HG02973 (cell line): ENCODE data around the gene HSD17B1.
"Not testable (repeated sequence)": the region's sequence is repeated elsewhere in the genome, so short reads cannot be mapped to it uniquely, and the experiment has no call there.

Experiments used
- ATAC-seq: cut with Tn5 transposase; IDR thresholded peaks from one replicate; pipeline ENCODE4 v1.9.1; 2021; ENCODE audit warnings: moderate library complexity; ENCODE audit not compliant: unreplicated experiment

Gene HSD17B1

GRCh38 chr17:42552736-42553135 is at the start of gene HSD17B1:
Gene HSD17B1, plus strand, starts transcription at chr17:42552923. Its CDS starts 11 bp downstream, at chr17:42552934.
- ATAC-seq = not testable (repeated sequence)

GRCh38 chr17:42502926-42503325 is 49.8 kb upstream of the HSD17B1 start:
- ATAC-seq = no peak

- ATAC-seq = no peak
These were observed 45.1 kb upstream of the HSD17B1 start for GRCh38 chr17:42507671-42508070.

GRCh38 chr17:42508426-42509165 is 44.1 kb upstream of the HSD17B1 start:
- no peak for ATAC-seq

GRCh38 chr17:42509409-42509808 is 43.3 kb upstream of the HSD17B1 start:
- ATAC-seq = no peak

- ATAC-seq = no peak
These were observed 42.9 kb upstream of the HSD17B1 start for GRCh38 chr17:42509841-42510240.

GRCh38 chr17:42512246-42512645 is 40.5 kb upstream of the HSD17B1 start:
- ATAC-seq = no peak

- no peak for ATAC-seq
These were observed 39.9 kb upstream of the HSD17B1 start for GRCh38 chr17:42512733-42513251.

- ATAC-seq = no peak
These were observed 39.0 kb upstream of the HSD17B1 start for GRCh38 chr17:42513686-42514085.

- ATAC-seq = no peak
These were observed 38.4 kb upstream of the HSD17B1 start for GRCh38 chr17:42514279-42514678.

GRCh38 chr17:42514867-42515266 is 37.9 kb upstream of the HSD17B1 start:
- no peak for ATAC-seq

GRCh38 chr17:42517516-42517915 is 35.2 kb upstream of the HSD17B1 start:
- no peak for ATAC-seq

- no peak for ATAC-seq
These were observed 34.5 kb upstream of the HSD17B1 start for GRCh38 chr17:42518046-42518754.

- no peak for ATAC-seq
These were observed 33.8 kb upstream of the HSD17B1 start for GRCh38 chr17:42518755-42519545.

- ATAC-seq = no peak
These were observed 32.9 kb upstream of the HSD17B1 start for GRCh38 chr17:42519546-42520491.

- ATAC-seq = no peak
These were observed 32.2 kb upstream of the HSD17B1 start for GRCh38 chr17:42520540-42520951.

- no peak for ATAC-seq
These were observed 31.7 kb upstream of the HSD17B1 start for GRCh38 chr17:42521036-42521435.

GRCh38 chr17:42521666-42522262 is 31.0 kb upstream of the HSD17B1 start:
- no peak for ATAC-seq

- ATAC-seq = no peak
These were observed 30.4 kb upstream of the HSD17B1 start for GRCh38 chr17:42522263-42522790.
